ENCODE data around the gene PJA1.

DNA sequence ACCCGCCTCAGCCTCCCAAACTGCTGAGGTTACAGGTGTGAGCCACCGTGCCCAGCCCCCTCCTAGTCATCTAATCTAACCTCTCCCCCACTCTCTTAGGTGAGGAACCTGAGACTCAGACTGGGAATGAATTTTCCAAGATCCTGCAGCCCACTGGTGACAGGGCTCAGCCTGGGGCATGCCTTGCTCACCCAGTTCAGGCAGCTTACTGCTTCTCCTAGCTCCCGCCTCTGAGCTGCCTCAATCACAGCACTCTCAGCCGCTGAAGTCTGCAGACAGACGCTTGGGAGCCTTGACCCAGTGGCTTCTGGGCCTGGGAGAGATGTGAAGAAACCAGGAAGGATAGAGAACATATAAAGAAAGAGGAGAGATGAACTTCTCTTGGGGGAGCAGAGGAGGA lies 24.4 kb downstream of the PJA1 start:
- TF ChIP-seq, protein P1, sequence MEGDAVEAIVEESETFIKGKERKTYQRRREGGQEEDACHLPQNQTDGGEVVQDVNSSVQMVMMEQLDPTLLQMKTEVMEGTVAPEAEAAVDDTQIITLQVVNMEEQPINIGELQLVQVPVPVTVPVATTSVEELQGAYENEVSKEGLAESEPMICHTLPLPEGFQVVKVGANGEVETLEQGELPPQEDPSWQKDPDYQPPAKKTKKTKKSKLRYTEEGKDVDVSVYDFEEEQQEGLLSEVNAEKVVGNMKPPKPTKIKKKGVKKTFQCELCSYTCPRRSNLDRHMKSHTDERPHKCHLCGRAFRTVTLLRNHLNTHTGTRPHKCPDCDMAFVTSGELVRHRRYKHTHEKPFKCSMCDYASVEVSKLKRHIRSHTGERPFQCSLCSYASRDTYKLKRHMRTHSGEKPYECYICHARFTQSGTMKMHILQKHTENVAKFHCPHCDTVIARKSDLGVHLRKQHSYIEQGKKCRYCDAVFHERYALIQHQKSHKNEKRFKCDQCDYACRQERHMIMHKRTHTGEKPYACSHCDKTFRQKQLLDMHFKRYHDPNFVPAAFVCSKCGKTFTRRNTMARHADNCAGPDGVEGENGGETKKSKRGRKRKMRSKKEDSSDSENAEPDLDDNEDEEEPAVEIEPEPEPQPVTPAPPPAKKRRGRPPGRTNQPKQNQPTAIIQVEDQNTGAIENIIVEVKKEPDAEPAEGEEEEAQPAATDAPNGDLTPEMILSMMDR (IDR thresholded peaks at IDR 0.05) = no peak
- TF ChIP-seq ZC3H11A (IDR thresholded peaks at IDR 0.05) (no peak), RAD21 (conservative IDR thresholded peaks at IDR 0.05 in 1 of 2, IDR thresholded peaks at IDR 0.05 in 1 of 2) (no peak), KDM1A (IDR thresholded peaks at IDR 0.05; ENCODE audit: low read depth) (no peak), CEBPB (IDR thresholded peaks at IDR 0.05) (no peak), RCOR1 (IDR thresholded peaks at IDR 0.05; ENCODE audit: low read depth, low read length) (no peak), EHMT2 (IDR thresholded peaks at IDR 0.05; ENCODE audit: low read depth) (no peak), POLR2AphosphoS2 (conservative IDR thresholded peaks at IDR 0.05; ENCODE audit: low read length) (no peak), JUN (IDR thresholded peaks at IDR 0.05) (no peak)
- TF ChIP-seq, protein P2, sequence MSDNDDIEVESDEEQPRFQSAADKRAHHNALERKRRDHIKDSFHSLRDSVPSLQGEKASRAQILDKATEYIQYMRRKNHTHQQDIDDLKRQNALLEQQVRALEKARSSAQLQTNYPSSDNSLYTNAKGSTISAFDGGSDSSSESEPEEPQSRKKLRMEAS (IDR thresholded peaks at IDR 0.05) = no peak
